ENCODE measurements around the gene RELB.
A peak's percentile ranks its signal among the peaks of the same experiment; 100 is the strongest.

RELB gene

GRCh38 chr19:45040059-45040771, 39.0 kb downstream of the RELB start:
- no peak for DNase-seq (ENCODE audit: low read depth)
- H3K4me3 ChIP-seq (ENCODE audit: control insufficient read depth, low read depth, low read length), result peak overlapping the region; percentile 90
- TF ChIP-seq CTCF (conservative IDR thresholded peaks at IDR 0.05; ENCODE audit: control insufficient read depth, insufficient read depth, low read depth, low read length), result no peak

GRCh38 chr19:45041125-45041524, 39.9 kb downstream of the RELB start:
- DNase-seq (ENCODE audit: low read depth), result no peak
- no peak for TF ChIP-seq CTCF (conservative IDR thresholded peaks at IDR 0.05; ENCODE audit: control insufficient read depth, insufficient read depth, low read depth, low read length)

GRCh38 chr19:45045671-45046353, 44.5 kb downstream of the RELB start:
- H3K4me3 ChIP-seq (ENCODE audit: control insufficient read depth, low read depth, low read length), result no peak overlapping the region
- no peak for TF ChIP-seq CTCF (conservative IDR thresholded peaks at IDR 0.05; ENCODE audit: control insufficient read depth, insufficient read depth, low read depth, low read length)
- no peak for DNase-seq (ENCODE audit: low read depth)

More at GRCh38 chr19:45041125-45041524, 39.9 kb downstream of the RELB start:
- no peak overlapping the region for H3K4me3 ChIP-seq (ENCODE audit: control insufficient read depth, low read depth, low read length)

- H3K4me3 ChIP-seq (ENCODE audit: control insufficient read depth, low read depth, low read length), result no peak overlapping the region
- no peak for DNase-seq (ENCODE audit: low read depth)
- no peak for TF ChIP-seq CTCF (conservative IDR thresholded peaks at IDR 0.05; ENCODE audit: control insufficient read depth, insufficient read depth, low read depth, low read length)
Measured at GRCh38 chr19:45046355-45046754, 45.1 kb downstream of the RELB start.

GRCh38 chr19:45047188-45047797, 46.0 kb downstream of the RELB start:
- DNase-seq (ENCODE audit: low read depth), result no peak
- H3K4me3 ChIP-seq (ENCODE audit: control insufficient read depth, low read depth, low read length), result no peak overlapping the region
- no peak for TF ChIP-seq CTCF (conservative IDR thresholded peaks at IDR 0.05; ENCODE audit: control insufficient read depth, insufficient read depth, low read depth, low read length)

- DNase-seq (ENCODE audit: low read depth), result no peak
- no peak for TF ChIP-seq CTCF (conservative IDR thresholded peaks at IDR 0.05; ENCODE audit: control insufficient read depth, insufficient read depth, low read depth, low read length)
- H3K4me3 ChIP-seq (ENCODE audit: control insufficient read depth, low read depth, low read length), result no peak overlapping the region
Measured at GRCh38 chr19:45049073-45049736, 47.9 kb downstream of the RELB start.
